Stimulated activated memory B cell treated with anti-CD40 and anti-IgM and Interleukin-4, amounts not matched to agents 10 μg/mL and 1 μg/mL and 100 μg/mL, for 72 hours (primary cell): ENCODE measurements around the gene INPP5A.

Experiments
- ATAC-seq: fragments of 150-1000 bp; cut with Tn5 transposase; 2 replicates; pipeline ENCODE4 v1.10.0; 2021
- H3K27ac Mint-ChIP-seq: one replicate; pipeline ENCODE4 v1.8.0; 2022; ENCODE audit warnings: mild to moderate bottlenecking, mixed read lengths
- H3K27me3 Mint-ChIP-seq: one replicate; pipeline ENCODE4 v1.8.0; 2022; ENCODE audit warnings: mixed read lengths
- H3K36me3 Mint-ChIP-seq: one replicate; pipeline ENCODE4 v1.8.0; 2022; ENCODE audit warnings: mixed read lengths
- H3K4me1 Mint-ChIP-seq: one replicate; pipeline ENCODE4 v1.8.0; 2022; ENCODE audit warnings: mixed read lengths
- H3K4me3 Mint-ChIP-seq: one replicate; pipeline ENCODE4 v1.8.0; 2022; ENCODE audit warnings: mild to moderate bottlenecking, moderate library complexity, mixed read lengths
- H3K9me3 Mint-ChIP-seq: one replicate; pipeline ENCODE4 v1.8.0; 2022; ENCODE audit warnings: mixed read lengths

The INPP5A gene

DNA sequence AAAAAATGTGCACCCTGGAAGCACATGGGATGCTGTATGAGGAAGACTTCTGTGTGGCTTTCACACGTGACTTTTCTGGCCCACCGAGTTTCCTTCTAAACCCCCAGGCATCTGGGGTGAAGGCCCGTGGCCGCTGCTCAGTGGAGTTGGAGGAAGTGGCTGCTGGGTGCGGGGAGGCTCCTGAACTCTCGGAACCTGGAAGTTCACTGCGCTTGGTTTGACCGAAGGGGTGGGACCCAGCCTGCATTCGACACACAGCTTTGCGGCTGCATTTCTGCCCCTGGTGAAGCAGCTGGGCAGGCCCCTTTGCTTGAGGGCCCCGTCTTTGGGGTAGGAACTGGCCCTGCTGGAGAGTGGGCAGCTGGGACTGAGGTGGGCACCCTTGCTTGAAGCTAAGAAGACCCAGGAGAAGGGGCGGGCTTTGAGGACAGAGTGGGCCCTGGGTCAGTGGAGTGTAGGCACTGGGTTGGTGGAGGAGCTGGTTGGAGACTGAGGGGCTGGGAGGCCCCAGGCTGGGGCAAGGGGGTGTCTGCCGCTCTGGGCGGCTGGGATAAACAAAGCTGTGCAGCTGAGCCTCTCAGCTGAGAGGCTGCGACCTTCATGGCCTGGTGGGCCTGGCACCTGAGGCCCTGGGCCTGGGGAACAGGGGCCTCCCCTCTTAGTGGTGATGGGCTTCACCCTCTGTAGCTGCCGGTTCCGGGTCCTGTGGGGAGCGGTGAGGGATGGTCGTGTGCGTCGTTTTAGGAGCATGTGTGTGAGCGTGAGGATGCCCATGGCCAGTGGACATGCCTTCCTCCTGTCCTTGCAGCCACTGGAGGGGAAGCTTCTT lies 78.0 kb downstream of the INPP5A start:
- Mint-ChIP-seq H3K36me3 (peaks cover 57% of the 10 kb centered on the region), H3K4me3 (no peak overlapping the region), H3K9me3 (peaks cover 9% of the 10 kb centered on the region), H3K4me1 (peaks cover 42% of the 10 kb centered on the region), H3K27me3 (no peaks in the 10 kb centered on the region), H3K27ac (peak overlapping the region; percentile 18)
- no peak for ATAC-seq

DNA sequence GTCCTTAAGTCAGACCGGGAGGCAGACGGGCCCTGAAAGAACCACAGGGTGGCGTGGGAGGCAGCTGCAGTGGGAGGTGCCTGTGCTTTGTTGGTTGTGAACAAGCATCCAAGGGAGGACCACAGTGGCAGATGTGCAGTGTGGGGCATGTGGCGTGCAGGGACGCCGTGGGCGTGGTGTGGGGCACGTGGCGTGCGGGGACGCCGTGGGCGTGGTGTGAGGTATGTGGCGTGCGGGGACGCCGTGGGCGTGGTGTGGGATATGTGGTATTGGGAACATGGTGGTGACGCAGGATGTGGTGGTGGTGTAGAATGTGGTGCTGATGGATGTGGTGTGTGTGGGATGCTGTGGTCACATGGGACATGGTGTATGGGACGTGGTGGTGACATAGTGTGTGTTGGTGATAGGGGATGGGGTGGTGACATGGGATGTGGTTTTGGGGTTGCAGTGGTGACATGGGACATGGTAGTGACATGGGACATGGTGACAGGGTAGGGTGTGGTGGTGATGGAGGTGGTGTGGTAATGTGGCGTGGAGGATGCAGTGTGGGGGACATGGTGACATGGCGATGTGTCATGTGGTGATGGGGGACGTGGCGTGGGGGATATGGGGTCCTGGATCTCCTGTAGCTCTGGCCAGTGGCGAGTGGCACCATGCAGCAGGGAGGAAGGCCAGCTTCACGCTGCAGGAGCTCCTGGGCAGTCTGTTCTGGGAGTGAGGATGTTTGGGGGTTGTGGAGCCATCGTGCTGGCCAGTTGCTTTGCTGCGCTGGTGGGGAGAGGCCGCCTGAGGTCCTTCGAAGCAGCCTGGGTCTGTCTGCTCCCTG lies 78.8 kb downstream of the INPP5A start:
- Mint-ChIP-seq H3K27me3 (no peaks in the 10 kb centered on the region), H3K9me3 (peaks cover 11% of the 10 kb centered on the region), H3K36me3 (peaks cover 65% of the 10 kb centered on the region), H3K4me1 (peaks cover 34% of the 10 kb centered on the region), H3K27ac (peak overlapping the region; percentile 18), H3K4me3 (no peak overlapping the region)
- ATAC-seq = peak; percentile 40

DNA sequence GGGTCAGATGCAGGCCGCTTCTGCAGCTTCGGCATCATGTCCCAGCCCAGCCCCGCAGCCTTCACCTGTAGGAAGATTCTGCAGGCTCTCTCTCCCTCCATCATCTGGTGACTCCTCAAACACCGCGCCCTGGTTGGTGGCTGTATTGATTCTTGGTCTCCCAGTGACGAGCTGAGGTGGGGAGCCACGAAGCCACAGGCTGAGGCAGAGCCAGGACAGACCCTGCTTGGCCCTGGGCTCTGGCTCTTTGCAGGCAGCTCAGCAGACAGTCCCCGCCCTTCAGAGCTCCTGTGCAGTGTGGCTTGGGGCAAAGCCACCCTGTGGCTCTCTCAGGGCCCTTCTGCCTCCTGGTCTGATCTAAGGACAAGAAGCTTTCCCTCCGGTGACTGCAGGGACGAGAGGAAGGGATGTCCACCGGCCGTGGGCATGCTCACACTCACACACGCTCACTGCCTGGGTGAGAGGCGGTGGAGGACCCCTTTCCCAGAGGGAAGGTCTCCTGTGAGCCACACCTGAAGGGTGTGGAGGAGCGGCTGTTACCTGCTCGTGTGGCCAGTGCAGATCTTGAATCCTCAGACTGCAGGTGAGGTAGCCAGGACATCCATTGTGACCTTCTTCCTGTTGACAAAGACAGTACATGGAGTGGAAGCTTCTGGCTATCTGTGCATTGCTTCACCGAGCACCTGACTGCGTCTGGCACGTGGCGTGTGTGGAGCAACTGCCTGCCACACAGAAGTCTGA lies 79.6 kb downstream of the INPP5A start:
- Mint-ChIP-seq H3K4me3 (no peak overlapping the region), H3K36me3 (peaks cover 66% of the 10 kb centered on the region), H3K27ac (peak overlapping the region; percentile 18), H3K9me3 (peaks cover 14% of the 10 kb centered on the region), H3K4me1 (peaks cover 26% of the 10 kb centered on the region), H3K27me3 (no peaks in the 10 kb centered on the region)
- ATAC-seq = no peak

DNA sequence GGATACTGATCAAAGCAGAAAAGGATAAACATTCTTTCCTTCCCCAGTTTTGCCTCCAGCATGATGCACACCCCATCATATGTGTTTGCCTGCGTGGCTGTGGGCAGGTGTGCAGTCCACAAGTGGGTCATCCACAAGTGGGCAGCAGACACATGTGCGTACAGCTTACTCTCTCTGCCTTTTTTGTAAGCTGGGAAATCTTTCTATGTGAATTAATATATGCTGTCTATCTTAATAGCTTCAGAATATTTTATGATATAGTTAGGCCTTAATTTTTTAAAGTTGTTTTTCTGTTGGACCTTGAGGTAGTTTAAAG lies 80.1 kb downstream of the INPP5A start:
- Mint-ChIP-seq H3K27ac (no peak overlapping the region), H3K4me3 (no peak overlapping the region), H3K36me3 (peaks cover 63% of the 10 kb centered on the region), H3K27me3 (no peaks in the 10 kb centered on the region), H3K9me3 (peaks cover 14% of the 10 kb centered on the region), H3K4me1 (peaks cover 21% of the 10 kb centered on the region)
- ATAC-seq = no peak

DNA sequence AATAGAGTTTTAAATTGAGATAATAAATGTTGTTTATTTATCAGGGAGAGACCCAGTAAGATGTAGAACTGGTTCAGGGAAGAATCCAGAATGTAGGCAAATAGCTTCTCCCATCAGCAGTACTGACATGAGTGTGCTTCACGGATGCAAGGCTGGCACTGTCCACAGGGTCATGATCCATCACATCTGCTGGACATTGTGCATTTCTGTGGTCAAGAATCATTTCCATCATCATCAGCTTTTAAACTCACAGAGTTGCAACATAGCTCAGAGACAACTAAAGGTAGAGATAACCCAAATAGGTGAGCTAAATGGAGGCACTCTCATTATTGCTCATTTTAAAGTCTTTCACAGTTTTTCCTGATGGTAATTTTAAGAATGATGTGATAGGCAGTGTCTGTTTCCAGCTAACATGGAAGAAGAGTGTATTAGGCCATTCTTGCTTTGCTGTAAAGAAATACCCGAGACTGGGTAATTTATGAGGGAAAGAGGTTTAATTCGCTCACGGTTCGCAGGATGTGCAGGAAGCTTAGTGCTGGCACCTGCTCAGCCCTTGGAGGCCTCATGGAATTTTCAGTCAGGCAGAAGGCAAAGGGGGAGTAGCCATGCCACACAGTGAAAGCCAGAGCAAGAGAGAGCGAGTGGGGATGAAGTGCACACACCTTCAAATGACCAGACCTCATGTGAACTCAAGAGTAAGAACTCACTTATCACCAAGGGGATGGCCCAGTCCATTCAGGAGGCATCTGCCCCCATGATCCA lies 80.8 kb downstream of the INPP5A start:
- Mint-ChIP-seq H3K9me3 (peaks cover 14% of the 10 kb centered on the region), H3K4me1 (peaks cover 17% of the 10 kb centered on the region), H3K4me3 (no peak overlapping the region), H3K27me3 (no peaks in the 10 kb centered on the region), H3K27ac (no peak overlapping the region), H3K36me3 (peaks cover 63% of the 10 kb centered on the region)
- no peak for ATAC-seq

DNA sequence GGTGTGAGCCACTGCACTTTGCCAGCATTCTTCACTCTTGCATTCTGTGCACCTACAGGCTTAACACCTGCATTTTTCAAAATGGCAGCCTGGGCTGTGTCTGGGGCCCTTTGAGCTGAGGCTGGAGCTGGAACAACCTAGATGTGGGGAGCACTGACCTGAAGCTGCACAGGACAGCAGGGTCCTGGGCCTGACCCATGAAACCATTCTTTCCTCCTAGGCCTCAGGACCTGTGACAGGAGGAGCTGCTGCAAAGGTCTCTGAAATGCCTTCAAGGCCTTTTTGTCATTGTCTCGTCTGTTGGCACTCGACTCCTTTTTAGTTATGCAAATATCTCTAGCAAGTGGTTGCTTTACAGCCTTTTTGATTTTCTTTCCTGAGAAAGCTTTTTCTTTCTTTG lies 82.3 kb downstream of the INPP5A start:
- Mint-ChIP-seq H3K4me3 (no peak overlapping the region), H3K36me3 (peaks cover 57% of the 10 kb centered on the region), H3K9me3 (peaks cover 14% of the 10 kb centered on the region), H3K27ac (no peak overlapping the region), H3K4me1 (peaks cover 24% of the 10 kb centered on the region), H3K27me3 (no peaks in the 10 kb centered on the region)
- ATAC-seq = no peak

DNA sequence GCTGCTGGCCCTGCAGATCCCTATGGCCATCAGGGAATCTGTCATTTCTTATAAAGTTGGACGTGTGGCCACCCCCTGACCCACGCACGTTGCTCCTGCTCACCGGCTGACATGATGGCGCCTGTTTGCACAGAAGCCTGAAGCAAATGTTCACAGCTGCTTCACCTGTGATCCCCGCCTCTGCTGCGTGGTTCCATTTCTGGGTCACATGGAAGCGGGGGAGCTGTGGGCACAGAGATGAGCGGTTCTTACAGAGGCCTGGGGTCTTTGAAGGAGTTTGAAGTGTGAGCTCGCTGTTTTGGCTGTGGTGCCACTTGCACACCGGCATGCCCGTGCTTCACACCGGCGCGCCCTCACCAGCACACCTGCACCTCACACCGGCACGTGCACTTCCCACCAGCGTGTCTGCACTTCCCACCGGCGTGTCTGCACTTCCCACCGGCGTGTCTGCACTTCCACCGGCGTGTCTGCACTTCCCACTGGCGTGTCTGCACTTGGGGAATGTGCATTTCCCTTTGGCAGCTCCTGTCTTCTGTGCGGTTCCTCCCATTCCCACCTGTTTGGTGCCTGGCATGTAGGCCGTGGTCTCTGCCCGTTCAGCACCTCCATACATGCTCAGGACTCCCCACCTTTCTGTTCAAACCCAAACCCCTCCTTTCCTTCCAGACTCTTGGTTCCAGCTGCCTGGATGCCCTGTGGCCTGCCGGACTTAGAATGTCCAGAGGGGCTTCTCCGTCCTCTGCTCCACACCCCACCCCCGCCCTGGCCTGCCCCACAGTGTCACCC lies 86.7 kb downstream of the INPP5A start:
- peaks cover 19% of the 10 kb centered on the region for H3K36me3 Mint-ChIP-seq

DNA sequence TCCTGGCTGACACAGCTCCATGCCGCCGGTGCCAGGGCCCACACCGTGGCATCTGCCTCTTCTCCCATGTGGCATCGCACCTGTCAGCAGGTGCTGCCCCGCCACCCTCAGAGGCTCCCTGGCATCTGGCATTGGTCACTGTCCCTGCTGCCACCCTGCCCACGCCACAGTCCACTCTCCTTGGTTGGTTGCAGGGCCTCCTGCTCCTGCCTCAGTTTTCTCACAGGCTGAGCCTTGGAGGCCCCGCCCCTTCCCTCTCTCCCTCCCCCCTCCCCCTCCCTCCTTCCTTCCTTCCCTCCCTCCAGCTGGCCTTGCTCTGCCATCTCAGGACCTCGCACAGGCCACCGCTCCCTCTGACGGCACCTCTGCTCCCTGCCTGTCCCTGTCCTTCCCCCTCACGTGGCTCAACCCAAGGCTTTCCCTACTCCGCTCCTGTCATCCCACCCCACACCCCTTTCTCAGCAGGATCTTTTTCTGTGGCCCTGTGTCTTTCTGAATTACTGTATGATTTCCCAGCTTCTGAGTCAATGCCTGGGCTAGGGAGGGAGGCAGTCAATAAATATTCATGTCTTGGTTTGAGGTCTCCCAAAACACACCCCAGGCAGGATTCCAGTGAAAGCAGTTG lies 87.4 kb downstream of the INPP5A start:
- ATAC-seq = no peak
- H3K27ac Mint-ChIP-seq = peak overlapping the region; percentile 28
- peaks cover 5% of the 10 kb centered on the region for H3K9me3 Mint-ChIP-seq
- H3K4me1 Mint-ChIP-seq = peaks cover 53% of the 10 kb centered on the region
- H3K4me3 Mint-ChIP-seq = no peak overlapping the region
- H3K36me3 Mint-ChIP-seq = peaks cover 17% of the 10 kb centered on the region
- no peaks in the 10 kb centered on the region for H3K27me3 Mint-ChIP-seq

More for the DNA sequence above, 86.7 kb downstream of the INPP5A start:
- H3K9me3 Mint-ChIP-seq = peaks cover 5% of the 10 kb centered on the region
- H3K4me1 Mint-ChIP-seq = peaks cover 46% of the 10 kb centered on the region
- H3K27ac Mint-ChIP-seq = peak overlapping the region; percentile 28
- no peak for ATAC-seq
- H3K4me3 Mint-ChIP-seq = no peak overlapping the region
- H3K27me3 Mint-ChIP-seq = no peaks in the 10 kb centered on the region

DNA sequence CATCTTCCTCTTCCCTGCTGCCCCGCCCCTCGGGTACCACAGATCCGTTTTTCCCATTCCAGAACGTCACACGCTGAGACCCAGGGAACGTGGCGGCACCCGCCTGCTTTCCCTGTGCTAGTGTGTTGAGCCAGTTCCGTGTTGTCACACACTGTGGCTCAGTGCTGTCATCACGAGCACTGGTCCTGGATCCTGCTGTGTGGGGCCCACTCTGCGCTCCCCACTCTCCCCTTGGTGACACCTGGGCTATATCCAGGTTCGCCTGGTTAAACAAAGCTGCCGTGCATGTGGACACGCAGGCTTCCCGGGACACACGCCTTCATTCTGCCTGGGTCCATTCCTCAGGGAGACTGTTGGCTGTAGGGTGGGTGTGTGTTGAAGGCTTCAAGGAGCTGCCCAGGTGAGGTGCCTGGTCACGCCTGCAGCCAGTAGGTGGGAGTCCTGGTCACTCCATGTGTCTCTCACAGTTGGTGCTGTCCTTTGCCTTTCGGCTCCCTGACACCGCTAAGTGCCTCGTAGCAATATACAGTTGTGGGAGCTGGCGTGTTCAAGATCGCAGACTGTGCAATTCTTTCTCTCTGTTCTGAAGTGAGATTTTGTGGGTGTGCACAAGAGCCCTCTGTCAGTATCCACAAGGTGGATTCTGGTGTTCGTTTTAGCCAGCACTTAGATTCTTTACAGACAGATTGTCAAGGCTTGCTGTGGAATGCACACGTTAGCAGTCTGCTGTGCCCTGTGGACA lies 88.6 kb downstream of the INPP5A start:
- no peak for ATAC-seq

DNA sequence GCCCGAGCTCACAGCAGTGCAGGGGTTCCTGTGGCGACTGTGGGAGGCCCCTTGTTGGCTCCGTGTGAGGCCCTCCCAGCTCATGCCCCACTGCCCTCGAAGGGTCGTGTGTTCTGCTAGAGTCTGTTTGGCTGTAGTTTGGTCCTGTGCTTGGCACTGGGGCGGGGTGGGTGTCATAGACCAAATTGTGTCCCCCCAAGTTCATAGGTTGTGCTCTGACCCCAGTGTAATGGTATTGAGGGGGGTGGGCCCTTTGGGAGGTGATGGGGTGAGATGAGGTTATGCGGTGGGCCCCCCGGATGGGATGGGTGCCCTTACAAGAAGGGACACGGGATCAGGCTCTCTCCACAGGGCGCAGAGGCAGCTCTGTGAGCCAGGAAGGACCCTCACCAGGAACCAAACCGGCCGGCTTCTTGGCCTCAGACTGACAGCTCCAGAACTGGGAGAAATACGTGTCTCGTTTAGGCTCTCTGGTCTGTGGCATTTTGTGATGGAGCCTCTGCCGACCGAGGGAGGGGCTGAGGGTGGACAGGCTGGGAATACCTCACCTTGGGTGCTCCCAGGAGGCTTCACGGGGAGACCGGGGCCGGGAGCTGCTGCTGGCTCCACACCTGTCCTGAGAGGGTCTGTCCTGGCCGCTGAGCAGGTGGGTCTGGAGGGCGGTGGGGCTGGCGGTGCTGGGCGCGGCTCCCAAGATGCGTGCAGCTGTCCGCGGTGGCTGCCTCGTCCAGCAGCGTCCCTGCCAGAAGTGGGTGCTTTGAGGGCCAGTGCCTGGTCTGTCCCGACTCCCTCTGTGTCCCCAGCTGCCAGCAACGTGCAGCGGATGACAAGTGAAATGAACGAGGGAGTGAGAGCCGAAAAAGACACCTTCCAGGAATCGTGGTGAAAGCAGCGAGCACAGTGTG lies 89.4 kb downstream of the INPP5A start:
- Mint-ChIP-seq H3K27ac (peak overlapping the region; percentile 69), H3K4me3 (no peak overlapping the region), H3K27me3 (no peaks in the 10 kb centered on the region), H3K4me1 (peaks cover 67% of the 10 kb centered on the region), H3K9me3 (no peaks in the 10 kb centered on the region), H3K36me3 (no peaks in the 10 kb centered on the region)
- no peak for ATAC-seq

More for the DNA sequence above, 88.6 kb downstream of the INPP5A start:
- Mint-ChIP-seq H3K4me3 (no peak overlapping the region), H3K4me1 (peaks cover 63% of the 10 kb centered on the region), H3K27me3 (no peaks in the 10 kb centered on the region), H3K27ac (peak overlapping the region; percentile 69), H3K9me3 (peaks cover 4% of the 10 kb centered on the region), H3K36me3 (peaks cover 6% of the 10 kb centered on the region)

DNA sequence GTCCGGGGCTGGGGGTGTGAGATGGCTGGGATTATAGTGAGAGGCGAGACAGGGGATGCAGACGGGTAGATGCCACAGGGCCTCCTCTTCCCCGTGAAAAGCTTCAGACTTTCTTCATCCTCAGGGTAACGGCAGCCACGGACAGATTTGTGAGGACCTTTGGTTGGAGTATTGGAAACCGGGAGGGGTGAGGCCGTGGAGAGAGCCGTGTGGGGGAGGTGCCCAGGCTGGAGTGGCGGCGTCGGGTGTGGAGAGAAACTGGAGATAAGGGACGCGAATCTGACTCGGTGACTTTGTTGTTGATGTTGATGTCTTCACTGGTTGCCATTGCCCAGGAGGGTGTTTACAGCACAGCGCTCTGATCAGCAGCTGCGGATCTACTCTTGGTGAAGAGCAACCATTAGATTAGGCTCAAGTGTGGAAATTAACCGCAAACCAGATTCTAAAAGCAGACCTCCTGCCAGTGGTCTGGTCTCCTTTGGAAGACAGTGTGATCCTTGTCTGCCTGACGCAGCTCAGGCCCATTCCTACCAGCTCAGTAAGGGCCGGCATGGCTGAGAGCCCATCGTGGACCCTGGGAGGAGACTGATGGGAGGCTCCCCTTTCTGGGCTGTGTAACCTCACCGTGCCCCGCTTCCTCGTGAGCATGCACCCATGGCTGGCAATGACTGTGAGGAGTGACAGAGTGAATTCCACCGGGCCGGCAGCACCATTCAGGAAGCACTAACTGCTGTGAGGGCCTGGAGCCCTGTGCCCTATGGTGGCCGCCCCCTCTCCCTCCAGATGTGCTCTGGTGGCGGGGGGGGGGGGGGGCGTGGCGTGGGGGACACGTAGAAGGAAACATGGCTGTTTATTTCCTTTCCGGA lies 90.3 kb downstream of the INPP5A start:
- Mint-ChIP-seq H3K36me3 (no peaks in the 10 kb centered on the region), H3K27me3 (no peaks in the 10 kb centered on the region), H3K27ac (peak overlapping the region; percentile 69), H3K4me1 (peaks cover 76% of the 10 kb centered on the region), H3K9me3 (no peaks in the 10 kb centered on the region), H3K4me3 (peak overlapping the region; percentile 35)
- peak; percentile 52 for ATAC-seq
